ENCODE measurements around the gene DDX28.

DNA sequence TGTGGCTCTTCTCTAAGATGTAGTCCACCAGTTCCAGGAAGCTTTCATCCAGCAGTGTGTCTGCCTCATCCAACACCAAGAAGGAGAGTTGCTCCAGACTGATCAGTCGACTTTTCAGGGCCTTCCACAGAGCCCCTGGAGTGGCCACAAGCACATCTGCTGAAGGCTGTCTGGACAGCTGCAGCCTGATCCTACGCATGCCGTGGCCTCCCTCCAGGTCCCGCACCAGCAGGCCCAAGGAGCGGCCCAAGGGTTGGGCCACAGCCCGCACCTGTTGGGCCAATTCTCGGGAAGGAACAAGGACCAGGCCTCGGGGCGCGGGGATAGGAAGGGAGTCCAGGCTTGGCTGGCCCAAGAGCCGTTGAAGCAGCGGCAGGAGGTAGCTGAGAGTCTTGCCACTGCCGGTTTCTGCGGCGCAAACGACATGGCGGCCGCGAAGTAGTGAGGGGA is 729 bp downstream of the DDX28 start:
- TF ChIP-seq, protein P1, sequence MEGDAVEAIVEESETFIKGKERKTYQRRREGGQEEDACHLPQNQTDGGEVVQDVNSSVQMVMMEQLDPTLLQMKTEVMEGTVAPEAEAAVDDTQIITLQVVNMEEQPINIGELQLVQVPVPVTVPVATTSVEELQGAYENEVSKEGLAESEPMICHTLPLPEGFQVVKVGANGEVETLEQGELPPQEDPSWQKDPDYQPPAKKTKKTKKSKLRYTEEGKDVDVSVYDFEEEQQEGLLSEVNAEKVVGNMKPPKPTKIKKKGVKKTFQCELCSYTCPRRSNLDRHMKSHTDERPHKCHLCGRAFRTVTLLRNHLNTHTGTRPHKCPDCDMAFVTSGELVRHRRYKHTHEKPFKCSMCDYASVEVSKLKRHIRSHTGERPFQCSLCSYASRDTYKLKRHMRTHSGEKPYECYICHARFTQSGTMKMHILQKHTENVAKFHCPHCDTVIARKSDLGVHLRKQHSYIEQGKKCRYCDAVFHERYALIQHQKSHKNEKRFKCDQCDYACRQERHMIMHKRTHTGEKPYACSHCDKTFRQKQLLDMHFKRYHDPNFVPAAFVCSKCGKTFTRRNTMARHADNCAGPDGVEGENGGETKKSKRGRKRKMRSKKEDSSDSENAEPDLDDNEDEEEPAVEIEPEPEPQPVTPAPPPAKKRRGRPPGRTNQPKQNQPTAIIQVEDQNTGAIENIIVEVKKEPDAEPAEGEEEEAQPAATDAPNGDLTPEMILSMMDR (IDR thresholded peaks at IDR 0.05; ENCODE audit: poor library complexity, severe bottlenecking) = no peak
- TF ChIP-seq POLR2AphosphoS5 (IDR thresholded peaks at IDR 0.05) (no peak), EP300 (conservative IDR thresholded peaks at IDR 0.05; ENCODE audit: poor library complexity, severe bottlenecking) (no peak), EZH2 (IDR thresholded peaks at IDR 0.05; ENCODE audit: borderline replicate concordance, insufficient read depth, low read length, poor library complexity, severe bottlenecking) (no peak), SMC3 (conservative IDR thresholded peaks at IDR 0.05; ENCODE audit: poor library complexity) (no peak), TAF1 (IDR thresholded peaks at IDR 0.05; ENCODE audit: low read depth) (no peak)
- TF ChIP-seq, protein P2, sequence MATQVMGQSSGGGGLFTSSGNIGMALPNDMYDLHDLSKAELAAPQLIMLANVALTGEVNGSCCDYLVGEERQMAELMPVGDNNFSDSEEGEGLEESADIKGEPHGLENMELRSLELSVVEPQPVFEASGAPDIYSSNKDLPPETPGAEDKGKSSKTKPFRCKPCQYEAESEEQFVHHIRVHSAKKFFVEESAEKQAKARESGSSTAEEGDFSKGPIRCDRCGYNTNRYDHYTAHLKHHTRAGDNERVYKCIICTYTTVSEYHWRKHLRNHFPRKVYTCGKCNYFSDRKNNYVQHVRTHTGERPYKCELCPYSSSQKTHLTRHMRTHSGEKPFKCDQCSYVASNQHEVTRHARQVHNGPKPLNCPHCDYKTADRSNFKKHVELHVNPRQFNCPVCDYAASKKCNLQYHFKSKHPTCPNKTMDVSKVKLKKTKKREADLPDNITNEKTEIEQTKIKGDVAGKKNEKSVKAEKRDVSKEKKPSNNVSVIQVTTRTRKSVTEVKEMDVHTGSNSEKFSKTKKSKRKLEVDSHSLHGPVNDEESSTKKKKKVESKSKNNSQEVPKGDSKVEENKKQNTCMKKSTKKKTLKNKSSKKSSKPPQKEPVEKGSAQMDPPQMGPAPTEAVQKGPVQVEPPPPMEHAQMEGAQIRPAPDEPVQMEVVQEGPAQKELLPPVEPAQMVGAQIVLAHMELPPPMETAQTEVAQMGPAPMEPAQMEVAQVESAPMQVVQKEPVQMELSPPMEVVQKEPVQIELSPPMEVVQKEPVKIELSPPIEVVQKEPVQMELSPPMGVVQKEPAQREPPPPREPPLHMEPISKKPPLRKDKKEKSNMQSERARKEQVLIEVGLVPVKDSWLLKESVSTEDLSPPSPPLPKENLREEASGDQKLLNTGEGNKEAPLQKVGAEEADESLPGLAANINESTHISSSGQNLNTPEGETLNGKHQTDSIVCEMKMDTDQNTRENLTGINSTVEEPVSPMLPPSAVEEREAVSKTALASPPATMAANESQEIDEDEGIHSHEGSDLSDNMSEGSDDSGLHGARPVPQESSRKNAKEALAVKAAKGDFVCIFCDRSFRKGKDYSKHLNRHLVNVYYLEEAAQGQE (IDR thresholded peaks at IDR 0.05; ENCODE audit: borderline replicate concordance) = no peak

All from neural cell (in vitro differentiated cells).